Measurements from ENCODE around the gene PDZRN3.

PDZRN3 gene

GRCh38 chr3:73552700-73553099 is 72.0 kb downstream of the PDZRN3 start:
- DNase-seq = no peak

- no peak for DNase-seq
Observed at GRCh38 chr3:73550032-73550431, 74.7 kb downstream of the PDZRN3 start.

GRCh38 chr3:73549051-73549600 is 75.6 kb downstream of the PDZRN3 start:
- no peak for DNase-seq

- no peak for DNase-seq
Observed at GRCh38 chr3:73548436-73548835, 76.3 kb downstream of the PDZRN3 start.

- DNase-seq = no peak
Observed at GRCh38 chr3:73547427-73548248, 77.1 kb downstream of the PDZRN3 start.

GRCh38 chr3:73546961-73547360 is 77.8 kb downstream of the PDZRN3 start:
- no peak for DNase-seq

- no peak for DNase-seq
Observed at GRCh38 chr3:73543412-73543811, 81.3 kb downstream of the PDZRN3 start.

GRCh38 chr3:73542136-73542535 is 82.6 kb downstream of the PDZRN3 start:
- DNase-seq = no peak

GRCh38 chr3:73540969-73541740 is 83.6 kb downstream of the PDZRN3 start:
- DNase-seq = no peak

- DNase-seq = no peak
Observed at GRCh38 chr3:73538486-73538885, 86.3 kb downstream of the PDZRN3 start.

GRCh38 chr3:73536952-73537351 is 87.8 kb downstream of the PDZRN3 start:
- no peak for DNase-seq

GRCh38 chr3:73536336-73536895 is 88.3 kb downstream of the PDZRN3 start:
- no peak for DNase-seq

- no peak for DNase-seq
Observed at GRCh38 chr3:73535931-73536330, 88.8 kb downstream of the PDZRN3 start.

GRCh38 chr3:73535137-73535536 is 89.6 kb downstream of the PDZRN3 start:
- no peak for DNase-seq

GRCh38 chr3:73530022-73530396 is 94.7 kb downstream of the PDZRN3 start:
- DNase-seq = no peak

GRCh38 chr3:73529308-73530021 is 95.3 kb downstream of the PDZRN3 start:
- DNase-seq = no peak

- no peak for DNase-seq
Observed at GRCh38 chr3:73525591-73525990, 99.2 kb downstream of the PDZRN3 start.

- no peak for DNase-seq
Observed at GRCh38 chr3:73523661-73524060, 101.1 kb downstream of the PDZRN3 start.

GRCh38 chr3:73521734-73522336 is 102.9 kb downstream of the PDZRN3 start:
- no peak for DNase-seq

GRCh38 chr3:73520931-73521461 is 103.7 kb downstream of the PDZRN3 start:
- no peak for DNase-seq

GRCh38 chr3:73516631-73517030 is 108.1 kb downstream of the PDZRN3 start:
- no peak for DNase-seq

GRCh38 chr3:73513260-73513659 is 111.5 kb downstream of the PDZRN3 start:
- no peak for DNase-seq

Data from stimulated activated CD4-positive, alpha-beta T cell treated with anti-CD3 and anti-CD28 coated beads, Interleukin-4, amount 100 ng/mL, for 1 hour (primary cell).